IMR-90 (cell line): ENCODE data around the gene ERMP1. TPM values are rescaled to one million over a fixed set of nuclear protein-coding genes. Genes with fewer than 3 reads are reported as not detected.

Experiments used
- ATAC-seq: fragments of 200-7000 bp; cut with Tn5 transposase; 2 replicates; pipeline ENCODE4 v1.9.1; 2020; ENCODE audit warnings: low read depth, mild to moderate bottlenecking, moderate library complexity
- BruUV-seq: library from RNA; stranded (reverse); fragments of 400-500 nt; replicated peaks from 2 replicates; lab custom pipeline; 2021; lab: Mats Ljungman, UMichigan
- CTCF ChIA-PET: fragments of 300-600 bp; formaldehyde crosslinking; extraction: SDS; loops from one replicate; lab custom pipeline; 2021; ENCODE audit warnings: antibody characterized with exemption; lab: Yijun Ruan, JAX
- POLR2A ChIA-PET: fragments of 300-600 bp; sonication (Branson Sonifier 250); formaldehyde crosslinking; loops from one replicate; lab custom pipeline; 2022; ENCODE audit warnings: antibody characterized with exemption; ENCODE audit not compliant: unreplicated experiment; lab: Charles Lee
- DNase-seq: peaks from one replicate; pipeline ENCODE4 v3.0.0; 2013
- H2AFZ ChIP-seq: replicated peaks from 2 replicates; pipeline ENCODE3; 2013; ENCODE audit warnings: low read length, mild to moderate bottlenecking; ENCODE audit not compliant: poor library complexity
- H2AK5ac ChIP-seq: 2 replicates; pipeline ENCODE4 v1.6.1; 2013; ENCODE audit warnings: low read depth, low read length, inconsistent platforms
- H2AK9ac ChIP-seq: replicated peaks from 2 replicates; pipeline ENCODE3; 2013; ENCODE audit warnings: mild to moderate bottlenecking, low read depth, low read length, moderate library complexity; ENCODE audit not compliant: poor library complexity
- H2BK120ac ChIP-seq: 2 replicates; pipeline ENCODE4 v1.6.1; 2013; ENCODE audit warnings: low read depth, low read length, inconsistent platforms
- H2BK15ac ChIP-seq: 3 replicates; pipeline ENCODE4 v1.6.1; 2013; ENCODE audit warnings: low read depth, low read length, inconsistent platforms
- H2BK20ac ChIP-seq: 2 replicates; pipeline ENCODE4 v1.6.1; 2013; ENCODE audit warnings: low read depth, mild to moderate bottlenecking, inconsistent platforms, low read length, moderate library complexity
- H2BK5ac ChIP-seq: 2 replicates; pipeline ENCODE4 v1.6.1; 2013; ENCODE audit warnings: mild to moderate bottlenecking, low read depth, low read length, inconsistent platforms; ENCODE audit not compliant: poor library complexity, severe bottlenecking
- H3K14ac ChIP-seq: replicated peaks from 2 replicates; pipeline ENCODE4 v1.6.1; 2013; ENCODE audit warnings: low read depth, low read length, inconsistent platforms
- H3K18ac ChIP-seq: 2 replicates; pipeline ENCODE4 v1.6.1; 2013; ENCODE audit warnings: low read depth, low read length, control low read depth
- H3K23ac ChIP-seq: 2 replicates; pipeline ENCODE4 v1.6.1; 2013; ENCODE audit warnings: low read depth, low read length, inconsistent platforms
- H3K27ac ChIP-seq: 2 replicates; pipeline ENCODE4 v1.5.1; 2013; ENCODE audit warnings: mild to moderate bottlenecking, control low read depth, low read length; ENCODE audit not compliant: insufficient read depth
- H3K27me3 ChIP-seq: 2 replicates; pipeline ENCODE4 v1.6.1; 2013; ENCODE audit warnings: low read length; ENCODE audit not compliant: control insufficient read depth, insufficient read depth
- H3K36me3 ChIP-seq: 2 replicates; pipeline ENCODE4 v1.6.1; 2013; ENCODE audit warnings: low read length, mixed read lengths; ENCODE audit not compliant: control insufficient read depth, insufficient read depth
- H3K4ac ChIP-seq: 2 replicates; pipeline ENCODE4 v1.6.1; 2013; ENCODE audit warnings: low read depth, low read length, inconsistent platforms
- H3K4me1 ChIP-seq: 2 replicates; pipeline ENCODE4 v1.6.1; 2013; ENCODE audit warnings: low read length, mixed read lengths; ENCODE audit not compliant: control insufficient read depth, insufficient read depth
- H3K4me2 ChIP-seq: 2 replicates; pipeline ENCODE4 v1.6.1; 2013; ENCODE audit warnings: low read depth, mild to moderate bottlenecking, control low read depth, low read length, moderate library complexity
- H3K4me3 ChIP-seq: 2 replicates; pipeline ENCODE4 v1.5.1; 2013; ENCODE audit warnings: low read depth, mild to moderate bottlenecking, control low read depth, low read length, moderate library complexity; ENCODE audit not compliant: insufficient read depth
- H3K56ac ChIP-seq: 2 replicates; pipeline ENCODE4 v1.6.1; 2013; ENCODE audit warnings: low read length, inconsistent platforms; ENCODE audit not compliant: insufficient read depth; ENCODE audit errors: extremely low read depth
- H3K79me1 ChIP-seq, 2 experiments: 2 replicates each; pipeline ENCODE4 v1.6.1; 2013; ENCODE audit warnings: low read length in 2 of 2, inconsistent platforms in 1 of 2, low read depth in 1 of 2
- H3K9ac ChIP-seq: 2 replicates; pipeline ENCODE4 v1.6.1; 2013; ENCODE audit warnings: low read depth, low read length, control low read depth
- H3K9me1 ChIP-seq: 2 replicates; pipeline ENCODE4 v1.6.1; 2013; ENCODE audit warnings: low read length, inconsistent platforms; ENCODE audit not compliant: insufficient read depth
- H3K9me3 ChIP-seq: 2 replicates; pipeline ENCODE4 v1.6.1; 2013; ENCODE audit warnings: low read length; ENCODE audit not compliant: control insufficient read depth, insufficient read depth
- H4K20me1 ChIP-seq: 2 replicates; pipeline ENCODE4 v1.6.1; 2013; ENCODE audit warnings: low read length, inconsistent platforms; ENCODE audit not compliant: insufficient read depth
- H4K5ac ChIP-seq: 2 replicates; pipeline ENCODE4 v1.6.1; 2013; ENCODE audit warnings: mild to moderate bottlenecking, low read depth, low read length, control low read depth
- H4K8ac ChIP-seq, 2 experiments: 2 replicates each; pipeline ENCODE4 v1.6.1; 2013; ENCODE audit warnings: low read depth in 2 of 2, low read length in 2 of 2, control low read depth in 1 of 2, inconsistent platforms in 1 of 2
- H4K91ac ChIP-seq: 2 replicates; pipeline ENCODE4 v1.6.1; 2013; ENCODE audit warnings: low read depth, low read length, inconsistent platforms; ENCODE audit not compliant: insufficient read depth
- CEBPB ChIP-seq: IDR thresholded peaks from 2 replicates; pipeline ENCODE4 v1.6.1; 2012; ENCODE audit warnings: low read depth, low read length, improper control_type of control experiment
- CTCF ChIP-seq: conservative IDR thresholded peaks from 2 replicates; pipeline ENCODE4 v1.5.1; 2012; ENCODE audit warnings: mild to moderate bottlenecking, low read depth, low read length, improper control_type of control experiment
- MAZ ChIP-seq: IDR thresholded peaks from 2 replicates; pipeline ENCODE4 v1.6.1; 2012; ENCODE audit warnings: low read depth, mild to moderate bottlenecking, low read length, improper control_type of control experiment, moderate library complexity, borderline replicate concordance
- WGBS, 2 experiments: methylation state at CpG; one replicate each; pipeline versions ENCODE4 v1.1.5 to v1.1.7; 2013; ENCODE audit warnings: missing lambda C conversion rate in 2 of 2; ENCODE audit not compliant: insufficient read length in 1 of 2; ENCODE audit errors: extremely low coverage in 2 of 2; 5-methylcytosine and 5-hydroxymethylcytosine counted together
- dilution Hi-C: fragments of 300-500 bp; cut with HindIII; formaldehyde crosslinking; loops from one replicate; pipeline ENCODE4 v1.14.3; 2018; ENCODE audit warnings: low sequenced_read_pairs; ENCODE audit not compliant: unreplicated experiment
- in situ Hi-C: fragments of 300-500 bp; cut with MboI; formaldehyde crosslinking; loops from 3 replicates; pipeline ENCODE4 v1.14.3; 2019; ENCODE audit warnings: low sequenced_read_pairs, inconsistent platforms, mixed read lengths
- intact Hi-C: fragments of 100-400 bp; cut with micrococcal nuclease; formaldehyde crosslinking; loops from 2 replicates; pipeline ENCODE4 v1.10.0; 2022
- polyA plus RNA-seq, 3 experiments: library from polyadenylated mRNA; depleted of rRNA; stranded (reverse); fragments of >200 nt; gene quantifications; 2 replicates each; pipeline ENCODE4 v1.2.3, GENCODE V29; 2012; ENCODE audit warnings: low replicate concordance in 1 of 3
- total RNA-seq: library from RNA; depleted of rRNA; stranded (reverse); fragments of >200 nt; gene quantifications from 2 replicates; pipeline ENCODE4 v1.2.3, GENCODE V29; 2012

Gene ERMP1
- total and polyA plus RNA-seq, 2 of the 4 experiments (the other 2 are of a cell fraction) = 2.2 to 4.7 TPM

- no peak overlapping the region for H2BK15ac ChIP-seq
- no peak for DNase-seq
- ChIA-PET CTCF (no interaction called here), POLR2A (no interaction called here)
- no peak overlapping the region for H2BK120ac ChIP-seq
- no peak overlapping the region for H3K4ac ChIP-seq
- in situ Hi-C loops = no loop called here
- H2BK5ac ChIP-seq = no peak overlapping the region
- no peak overlapping the region for H3K14ac ChIP-seq
- H3K9me1 ChIP-seq = peaks cover 14% of the 10 kb centered on the region; the same call in 1 of the 2 replicates
- dilution Hi-C loops = no loop called here
- ATAC-seq = no peak
- no peak overlapping the region for H3K27ac ChIP-seq
- H3K4me2 ChIP-seq = no peak overlapping the region
- no peak overlapping the region for H3K23ac ChIP-seq
- no peak overlapping the region for H2AFZ ChIP-seq
- no peak overlapping the region for H3K4me3 ChIP-seq
- H2AK9ac ChIP-seq = no peak overlapping the region
- no CpG with 5 or more reads among the region's 1 CpG for WGBS, 2 experiments
- no peaks in the 10 kb centered on the region for H3K27me3 ChIP-seq
- no peak overlapping the region for H3K9ac ChIP-seq
- no peak overlapping the region for H4K91ac ChIP-seq
- no peak overlapping the region for H4K8ac ChIP-seq
- H3K18ac ChIP-seq = no peak overlapping the region
- intact Hi-C loops = no loop called here
- no TSS peak for BruUV-seq
- no peak overlapping the region for H2BK20ac ChIP-seq
- peaks cover 39% of the 10 kb centered on the region for H3K36me3 ChIP-seq
- H3K4me1 ChIP-seq = no peaks in the 10 kb centered on the region; the same call in 1 of the 2 replicates
- H4K20me1 ChIP-seq = peaks cover 2% of the 10 kb centered on the region; the same call in 1 of the 2 replicates
- H3K56ac ChIP-seq = no peak overlapping the region
- no peak overlapping the region for H2AK5ac ChIP-seq
- H3K9me3 ChIP-seq = no peaks in the 10 kb centered on the region
- no peak overlapping the region for H4K5ac ChIP-seq
- TF ChIP-seq MAZ (no peak), CEBPB (no peak), CTCF (no peak)
- peaks cover 8 to 16% of the 10 kb centered on the region in 2 experiments; a peak in 3 of 4 replicates for H3K79me1 ChIP-seq
Observed at GRCh38 chr9:5760338-5760737, 72.6 kb downstream of the ERMP1 start.
